Adrenal gland (tissue), 5 donors: ENCODE data around the gene TNRC18.

Experiments used
- POLR2A ChIP-seq, 2 donors: fragments of 450-650 bp; IDR thresholded peaks; one replicate each; pipeline ENCODE4 v1.6.1; 2017; ENCODE audit warnings: antibody characterized with exemption in 2 of 2, mild to moderate bottlenecking in 2 of 2, moderate library complexity in 1 of 2
- TF ChIP-seq, protein P1 (sequence below), 6 experiments: fragments of 450-650 bp in 4 of 6; fragments of 200-600 bp in 2 of 6; sonication (generic) in 1 of 6; IDR thresholded peaks; 1 replicate in 5 of 6; 2 replicates in 1 of 6; pipeline versions ENCODE4 v1.5.1 to v1.8.0; 2016 to 2021; ENCODE audit warnings: antibody characterized with exemption in 6 of 6, mild to moderate bottlenecking in 2 of 6, moderate library complexity in 1 of 6
- donor health status: DM: no; HTN: no; CAD: no.

GRCh38 chr7:5356751-5357119 lies 66.9 kb downstream of the TNRC18 start:
- TF ChIP-seq, protein P1, sequence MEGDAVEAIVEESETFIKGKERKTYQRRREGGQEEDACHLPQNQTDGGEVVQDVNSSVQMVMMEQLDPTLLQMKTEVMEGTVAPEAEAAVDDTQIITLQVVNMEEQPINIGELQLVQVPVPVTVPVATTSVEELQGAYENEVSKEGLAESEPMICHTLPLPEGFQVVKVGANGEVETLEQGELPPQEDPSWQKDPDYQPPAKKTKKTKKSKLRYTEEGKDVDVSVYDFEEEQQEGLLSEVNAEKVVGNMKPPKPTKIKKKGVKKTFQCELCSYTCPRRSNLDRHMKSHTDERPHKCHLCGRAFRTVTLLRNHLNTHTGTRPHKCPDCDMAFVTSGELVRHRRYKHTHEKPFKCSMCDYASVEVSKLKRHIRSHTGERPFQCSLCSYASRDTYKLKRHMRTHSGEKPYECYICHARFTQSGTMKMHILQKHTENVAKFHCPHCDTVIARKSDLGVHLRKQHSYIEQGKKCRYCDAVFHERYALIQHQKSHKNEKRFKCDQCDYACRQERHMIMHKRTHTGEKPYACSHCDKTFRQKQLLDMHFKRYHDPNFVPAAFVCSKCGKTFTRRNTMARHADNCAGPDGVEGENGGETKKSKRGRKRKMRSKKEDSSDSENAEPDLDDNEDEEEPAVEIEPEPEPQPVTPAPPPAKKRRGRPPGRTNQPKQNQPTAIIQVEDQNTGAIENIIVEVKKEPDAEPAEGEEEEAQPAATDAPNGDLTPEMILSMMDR (IDR thresholded peaks at IDR 0.05): no peak
- TF ChIP-seq POLR2A (IDR thresholded peaks at IDR 0.05): no peak
